Glomerular visceral epithelial cell (primary cell): Measurements from ENCODE around the gene PLPPR1.
"Not testable (repeated sequence)": the region's sequence is repeated elsewhere in the genome, so short reads cannot be mapped to it uniquely, and the experiment has no call there.

Experiments
- DNase-seq: peaks from one replicate; pipeline ENCODE4 v3.0.0-alpha.2; 2016; ENCODE audit errors: extremely low spot score

PLPPR1 gene

GRCh38 chr9:101275769-101276250 lies 247.3 kb downstream of the PLPPR1 start:
- DNase-seq, result no peak

- DNase-seq, result not testable (repeated sequence)
These were observed 262.5 kb downstream of the PLPPR1 start for GRCh38 chr9:101291043-101291442.

- DNase-seq, result no peak
These were observed 271.4 kb downstream of the PLPPR1 start for GRCh38 chr9:101299901-101300300.

GRCh38 chr9:101307051-101307450 lies 278.5 kb downstream of the PLPPR1 start:
- no peak for DNase-seq

- DNase-seq, result no peak
These were observed 279.1 kb downstream of the PLPPR1 start for GRCh38 chr9:101307524-101308213.

GRCh38 chr9:101309139-101309538 lies 280.6 kb downstream of the PLPPR1 start:
- DNase-seq, result no peak

- DNase-seq, result no peak
These were observed 282.7 kb downstream of the PLPPR1 start for GRCh38 chr9:101311191-101311590.

- DNase-seq, result peak; percentile 71
These were observed 283.4 kb downstream of the PLPPR1 start for GRCh38 chr9:101311758-101312420.

- DNase-seq, result no peak
These were observed 284.1 kb downstream of the PLPPR1 start for GRCh38 chr9:101312661-101313060.

- no peak for DNase-seq
These were observed 286.6 kb downstream of the PLPPR1 start for GRCh38 chr9:101315112-101315450.

GRCh38 chr9:101317735-101318134 lies 289.2 kb downstream of the PLPPR1 start:
- no peak for DNase-seq

- no peak for DNase-seq
These were observed 294.6 kb downstream of the PLPPR1 start for GRCh38 chr9:101323129-101323528.

- DNase-seq, result no peak
These were observed 295.8 kb downstream of the PLPPR1 start for GRCh38 chr9:101324245-101324804.

- no peak for DNase-seq
These were observed 296.5 kb downstream of the PLPPR1 start for GRCh38 chr9:101325053-101325452.

- no peak for DNase-seq
These were observed 297.5 kb downstream of the PLPPR1 start for GRCh38 chr9:101326035-101326434.

- DNase-seq, result no peak
These were observed 298.0 kb downstream of the PLPPR1 start for GRCh38 chr9:101326501-101326900.

GRCh38 chr9:101327422-101327909 lies 298.9 kb downstream of the PLPPR1 start:
- not testable (repeated sequence) for DNase-seq

- DNase-seq, result no peak
These were observed 303.8 kb downstream of the PLPPR1 start for GRCh38 chr9:101332362-101332761.

- no peak for DNase-seq
These were observed 305.0 kb downstream of the PLPPR1 start for GRCh38 chr9:101333490-101333889.

- no peak for DNase-seq
These were observed 305.6 kb downstream of the PLPPR1 start for GRCh38 chr9:101333926-101334702.

- no peak for DNase-seq
These were observed 307.6 kb downstream of the PLPPR1 start for GRCh38 chr9:101336091-101336490.

- DNase-seq, result no peak
These were observed 308.7 kb downstream of the PLPPR1 start for GRCh38 chr9:101337237-101337636.
